ENCODE measurements around the gene DLGAP3. TPM values are rescaled to one million over a fixed set of nuclear protein-coding genes. Genes with fewer than 3 reads are reported as not detected.
"Not testable (repeated sequence)": the region's sequence is repeated elsewhere in the genome, so short reads cannot be mapped to it uniquely, and the experiment has no call there.

The DLGAP3 gene
- under 1 TPM; 0.82 to 0.88 TPM for total RNA-seq

GRCh38 chr1:34929497-34929852, at the start of gene DLGAP3:
Gene DLGAP3, minus strand, starts transcription at chr1:34929650. Its CDS starts 24,267 bp downstream, at chr1:34905383.
- ChIA-PET CTCF (no interaction called here), POLR2A (interaction anchor here (0.6 kb wide), 1 partner anchor 1609 kb away, joined by 3 read pairs; the partner anchor contains the start of gene A3GALT2)
- Mint-ChIP-seq H3K9me3 (no peaks in the 10 kb centered on the region), H3K4me3 (peak within 1 kb of the TSS; percentile 70), H3K4me1 (ENCODE audit: low read depth) (peaks cover 7% of the 10 kb centered on the region), H3K36me3 (no peaks in the 10 kb centered on the region), H3K27ac (no peak within 1 kb of the TSS), H3K27me3 (peaks cover 50% of the 10 kb centered on the region)
- intact Hi-C loops (cut with micrococcal nuclease) = no loop called here
- DNase-seq = no peak

GRCh38 chr1:34978921-34979320, 49.5 kb upstream of the DLGAP3 start:
- H3K36me3 Mint-ChIP-seq = peaks cover 26% of the 10 kb centered on the region
- CTCF ChIA-PET = no interaction called here
- POLR2A ChIA-PET = no interaction called here
- DNase-seq = no peak
- no peaks in the 10 kb centered on the region for H3K27me3 Mint-ChIP-seq
- H3K27ac Mint-ChIP-seq = peak overlapping the region; percentile 40
- no peaks in the 10 kb centered on the region for H3K9me3 Mint-ChIP-seq
- H3K4me3 Mint-ChIP-seq = no peak overlapping the region
- H3K4me1 Mint-ChIP-seq (ENCODE audit: low read depth) = peaks cover 26% of the 10 kb centered on the region
- intact Hi-C loops (cut with micrococcal nuclease) = no loop called here

- peak overlapping the region; percentile 40 for H3K27ac Mint-ChIP-seq
- no peaks in the 10 kb centered on the region for H3K27me3 Mint-ChIP-seq
- intact Hi-C loops (cut with micrococcal nuclease) = no loop called here
- CTCF ChIA-PET = no interaction called here
- no peak overlapping the region for H3K4me3 Mint-ChIP-seq
- H3K36me3 Mint-ChIP-seq = peaks cover 24% of the 10 kb centered on the region
- H3K9me3 Mint-ChIP-seq = no peaks in the 10 kb centered on the region
- H3K4me1 Mint-ChIP-seq (ENCODE audit: low read depth) = peaks cover 18% of the 10 kb centered on the region
- POLR2A ChIA-PET = no interaction called here
- no peak for DNase-seq
Measured at GRCh38 chr1:34977858-34978257, 48.4 kb upstream of the DLGAP3 start.

- peaks cover 15% of the 10 kb centered on the region for H3K4me1 Mint-ChIP-seq (ENCODE audit: low read depth)
- DNase-seq = no peak
- CTCF ChIA-PET = no interaction called here
- H3K4me3 Mint-ChIP-seq = no peak overlapping the region
- POLR2A ChIA-PET = no interaction called here
- intact Hi-C loops (cut with micrococcal nuclease) = no loop called here
- no peaks in the 10 kb centered on the region for H3K27me3 Mint-ChIP-seq
- H3K36me3 Mint-ChIP-seq = peaks cover 22% of the 10 kb centered on the region
- no peak overlapping the region for H3K27ac Mint-ChIP-seq
- no peaks in the 10 kb centered on the region for H3K9me3 Mint-ChIP-seq
Measured at GRCh38 chr1:34977210-34977471, 47.7 kb upstream of the DLGAP3 start.

- CTCF ChIA-PET = no interaction called here
- H3K27me3 Mint-ChIP-seq = no peaks in the 10 kb centered on the region
Measured at GRCh38 chr1:34976384-34977209, 47.1 kb upstream of the DLGAP3 start.

GRCh38 chr1:34975771-34976170, 46.3 kb upstream of the DLGAP3 start:
- POLR2A ChIA-PET = no interaction called here
- CTCF ChIA-PET = interaction anchor here (1.2 kb wide), 1 partner anchor 8 kb away, joined by 4 read pairs; no protein-coding TSS in a partner anchor
- DNase-seq = no peak
- Mint-ChIP-seq H3K9me3 (no peaks in the 10 kb centered on the region), H3K27me3 (no peaks in the 10 kb centered on the region), H3K4me1 (ENCODE audit: low read depth) (peaks cover 10% of the 10 kb centered on the region), H3K27ac (no peak overlapping the region), H3K36me3 (peaks cover 11% of the 10 kb centered on the region), H3K4me3 (no peak overlapping the region)
- intact Hi-C loops (cut with micrococcal nuclease) = no loop called here

More at GRCh38 chr1:34976384-34977209, 47.1 kb upstream of the DLGAP3 start:
- peaks cover 15% of the 10 kb centered on the region for H3K4me1 Mint-ChIP-seq (ENCODE audit: low read depth)
- POLR2A ChIA-PET = no interaction called here
- H3K36me3 Mint-ChIP-seq = peaks cover 17% of the 10 kb centered on the region
- no peak for DNase-seq
- no peaks in the 10 kb centered on the region for H3K9me3 Mint-ChIP-seq
- intact Hi-C loops (cut with micrococcal nuclease) = no loop called here
- no peak overlapping the region for H3K4me3 Mint-ChIP-seq
- H3K27ac Mint-ChIP-seq = no peak overlapping the region

GRCh38 chr1:34975338-34975737, 45.9 kb upstream of the DLGAP3 start:
- CTCF ChIA-PET = interaction anchor here (1.2 kb wide), 1 partner anchor 9 kb away, joined by 4 read pairs; no protein-coding TSS in a partner anchor
- POLR2A ChIA-PET = no interaction called here

GRCh38 chr1:34974626-34975025, 45.2 kb upstream of the DLGAP3 start:
- ChIA-PET POLR2A (no interaction called here), CTCF (interaction anchor here (1.2 kb wide), 1 partner anchor 9 kb away, joined by 4 read pairs; no protein-coding TSS in a partner anchor)
- peaks cover 11% of the 10 kb centered on the region for H3K36me3 Mint-ChIP-seq

More at GRCh38 chr1:34975338-34975737, 45.9 kb upstream of the DLGAP3 start:
- intact Hi-C loops (cut with micrococcal nuclease) = no loop called here
- no peak for DNase-seq
- Mint-ChIP-seq H3K27me3 (no peaks in the 10 kb centered on the region), H3K27ac (no peak overlapping the region), H3K9me3 (no peaks in the 10 kb centered on the region), H3K4me3 (no peak overlapping the region), H3K4me1 (ENCODE audit: low read depth) (peaks cover 8% of the 10 kb centered on the region), H3K36me3 (peaks cover 11% of the 10 kb centered on the region)

GRCh38 chr1:34973326-34973725, 43.9 kb upstream of the DLGAP3 start:
- Mint-ChIP-seq H3K4me1 (ENCODE audit: low read depth) (peaks cover 5% of the 10 kb centered on the region), H3K9me3 (peaks cover 2% of the 10 kb centered on the region), H3K36me3 (peaks cover 11% of the 10 kb centered on the region), H3K27me3 (no peaks in the 10 kb centered on the region), H3K4me3 (no peak overlapping the region), H3K27ac (no peak overlapping the region)
- ChIA-PET POLR2A (no interaction called here), CTCF (no interaction called here)
- no peak for DNase-seq
- intact Hi-C loops (cut with micrococcal nuclease) = no loop called here

More at GRCh38 chr1:34974626-34975025, 45.2 kb upstream of the DLGAP3 start:
- H3K4me3 Mint-ChIP-seq = no peak overlapping the region
- intact Hi-C loops (cut with micrococcal nuclease) = no loop called here
- H3K27ac Mint-ChIP-seq = no peak overlapping the region
- no peaks in the 10 kb centered on the region for H3K9me3 Mint-ChIP-seq
- DNase-seq = no peak
- H3K27me3 Mint-ChIP-seq = no peaks in the 10 kb centered on the region
- peaks cover 8% of the 10 kb centered on the region for H3K4me1 Mint-ChIP-seq (ENCODE audit: low read depth)

GRCh38 chr1:34970829-34971228, 41.4 kb upstream of the DLGAP3 start:
- no peaks in the 10 kb centered on the region for H3K4me1 Mint-ChIP-seq (ENCODE audit: low read depth)
- H3K36me3 Mint-ChIP-seq = peaks cover 1% of the 10 kb centered on the region
- intact Hi-C loops (cut with micrococcal nuclease) = no loop called here
- POLR2A ChIA-PET = no interaction called here
- no peaks in the 10 kb centered on the region for H3K27me3 Mint-ChIP-seq
- CTCF ChIA-PET = no interaction called here
- H3K4me3 Mint-ChIP-seq = no peak overlapping the region
- no peak for DNase-seq
- no peak overlapping the region for H3K27ac Mint-ChIP-seq
- peaks cover 2% of the 10 kb centered on the region for H3K9me3 Mint-ChIP-seq

GRCh38 chr1:34970220-34970735, 40.8 kb upstream of the DLGAP3 start:
- ChIA-PET CTCF (no interaction called here), POLR2A (no interaction called here)
- intact Hi-C loops (cut with micrococcal nuclease) = no loop called here
- no peak overlapping the region for H3K27ac Mint-ChIP-seq
- no peak for DNase-seq
- H3K4me1 Mint-ChIP-seq (ENCODE audit: low read depth) = no peaks in the 10 kb centered on the region
- no peaks in the 10 kb centered on the region for H3K27me3 Mint-ChIP-seq
- H3K9me3 Mint-ChIP-seq = peaks cover 2% of the 10 kb centered on the region
- no peaks in the 10 kb centered on the region for H3K36me3 Mint-ChIP-seq
- no peak overlapping the region for H3K4me3 Mint-ChIP-seq

- H3K9me3 Mint-ChIP-seq; H3K36me3 Mint-ChIP-seq; intact Hi-C loops (cut with micrococcal nuclease); DNase-seq; POLR2A ChIA-PET; H3K27me3 Mint-ChIP-seq; H3K4me1 Mint-ChIP-seq (ENCODE audit: low read depth); CTCF ChIA-PET; H3K27ac Mint-ChIP-seq; H3K4me3 Mint-ChIP-seq: not testable (repeated sequence)
Measured at GRCh38 chr1:34968297-34968696, 38.8 kb upstream of the DLGAP3 start.

- H3K27me3 Mint-ChIP-seq; H3K36me3 Mint-ChIP-seq; intact Hi-C loops (cut with micrococcal nuclease); H3K4me3 Mint-ChIP-seq; POLR2A ChIA-PET; DNase-seq; H3K9me3 Mint-ChIP-seq; H3K4me1 Mint-ChIP-seq (ENCODE audit: low read depth); H3K27ac Mint-ChIP-seq; CTCF ChIA-PET: not testable (repeated sequence)
Measured at GRCh38 chr1:34967672-34968071, 38.2 kb upstream of the DLGAP3 start.

Data from activated CD4-positive, alpha-beta memory T cell treated with anti-CD3 and anti-CD28 coated beads for 36 hours (primary cell).